Measurements from ENCODE around the gene TMEM116. TPM values are rescaled to one million over a fixed set of nuclear protein-coding genes. Genes with fewer than 3 reads are reported as not detected.

TMEM116 gene
- total and polyA plus RNA-seq, 7 donors, result 3.0 to 16.6 (median 7.5) TPM

DNA sequence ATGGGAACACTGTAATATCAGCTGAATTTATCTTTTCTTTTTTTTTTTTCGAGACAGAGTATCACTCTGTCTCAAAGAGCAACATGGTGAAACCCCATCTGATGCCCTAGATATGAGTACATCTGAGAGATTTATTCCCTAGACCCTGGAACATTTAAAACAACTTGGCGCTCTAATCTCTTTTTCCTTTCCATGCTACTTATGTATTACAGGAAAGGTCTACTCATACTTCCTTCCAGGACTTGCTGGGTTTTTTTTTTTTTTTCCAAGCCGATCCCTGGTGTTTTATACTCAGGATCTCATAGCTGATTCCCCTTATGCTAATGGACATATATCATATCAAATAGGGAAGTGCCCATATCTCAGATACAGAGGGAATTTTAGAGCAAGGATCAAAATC lies 87.8 kb downstream of the TMEM116 start:
- DNase-seq, result no peak
- TF ChIP-seq POLR2AphosphoS5 (IDR thresholded peaks at IDR 0.05) (no peak), POLR2A (IDR thresholded peaks at IDR 0.05) (no peak), CTCF (IDR thresholded peaks at IDR 0.05) (no peak), EP300 (IDR thresholded peaks at IDR 0.05) (no peak)
- H3K36me3 ChIP-seq, result no peaks in the 10 kb centered on the region
- WGBS, 2 donors, result 85 to 95% methylated on average over 3 of the region's 3 CpGs
- no peaks in the 10 kb centered on the region for H3K9me3 ChIP-seq
- no peaks in the 10 kb centered on the region for H3K27me3 ChIP-seq
- H3K4me3 ChIP-seq, result no peak overlapping the region
- no peak overlapping the region for H3K27ac ChIP-seq
- intact Hi-C loops (cut with DNase I), result no loop called here
- no peaks in the 10 kb centered on the region for H3K4me1 ChIP-seq

GRCh38 chr12:111907740-111908139 lies 105.2 kb downstream of the TMEM116 start:
- 97 to 98% methylated on average over 1 of the region's 1 CpG for WGBS, 2 donors
- no peaks in the 10 kb centered on the region for H3K27me3 ChIP-seq
- H3K4me3 ChIP-seq, result no peak overlapping the region
- no peak overlapping the region for H3K27ac ChIP-seq
- no peaks in the 10 kb centered on the region for H3K4me1 ChIP-seq
- intact Hi-C loops (cut with DNase I), result no loop called here
- no peak for DNase-seq
- H3K36me3 ChIP-seq, result no peaks in the 10 kb centered on the region
- no peaks in the 10 kb centered on the region for H3K9me3 ChIP-seq
- TF ChIP-seq POLR2A (IDR thresholded peaks at IDR 0.05) (no peak), POLR2AphosphoS5 (IDR thresholded peaks at IDR 0.05) (no peak), EP300 (IDR thresholded peaks at IDR 0.05) (no peak), CTCF (IDR thresholded peaks at IDR 0.05) (no peak)

DNA sequence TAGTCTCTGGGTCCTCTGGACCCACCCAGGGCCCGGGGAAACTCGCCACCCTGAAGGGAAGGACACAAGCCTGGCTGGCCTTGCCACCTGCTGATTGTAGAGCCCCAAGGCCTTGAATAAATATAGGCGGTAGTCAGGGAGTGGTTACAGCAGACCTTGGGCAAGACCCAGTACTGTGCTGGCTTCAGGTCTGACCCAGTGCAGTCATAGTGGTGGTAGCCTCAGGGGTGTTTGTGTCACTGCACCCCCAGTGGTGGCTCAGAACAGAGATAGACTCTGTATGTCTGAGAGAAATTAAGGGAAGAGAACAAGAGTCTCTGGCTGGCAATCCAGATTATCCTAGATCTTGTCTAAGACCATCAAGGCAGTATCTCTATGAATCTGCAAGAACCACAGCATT lies 107.5 kb downstream of the TMEM116 start:
- H3K9me3 ChIP-seq, result no peaks in the 10 kb centered on the region
- TF ChIP-seq POLR2A (IDR thresholded peaks at IDR 0.05), result no peak
- TF ChIP-seq CTCF (IDR thresholded peaks at IDR 0.05), result no peak
- TF ChIP-seq EP300 (IDR thresholded peaks at IDR 0.05), result no peak
- no peak for TF ChIP-seq POLR2AphosphoS5 (IDR thresholded peaks at IDR 0.05)
- H3K4me1 ChIP-seq, result no peaks in the 10 kb centered on the region
- no peak overlapping the region for H3K4me3 ChIP-seq
- no peaks in the 10 kb centered on the region for H3K36me3 ChIP-seq
- DNase-seq, result no peak
- 96 to 97% methylated on average over 3 of the region's 3 CpGs for WGBS, 2 donors
- H3K27me3 ChIP-seq, result no peaks in the 10 kb centered on the region
- intact Hi-C loops (cut with DNase I), result no loop called here
- H3K27ac ChIP-seq, result no peak overlapping the region

DNA sequence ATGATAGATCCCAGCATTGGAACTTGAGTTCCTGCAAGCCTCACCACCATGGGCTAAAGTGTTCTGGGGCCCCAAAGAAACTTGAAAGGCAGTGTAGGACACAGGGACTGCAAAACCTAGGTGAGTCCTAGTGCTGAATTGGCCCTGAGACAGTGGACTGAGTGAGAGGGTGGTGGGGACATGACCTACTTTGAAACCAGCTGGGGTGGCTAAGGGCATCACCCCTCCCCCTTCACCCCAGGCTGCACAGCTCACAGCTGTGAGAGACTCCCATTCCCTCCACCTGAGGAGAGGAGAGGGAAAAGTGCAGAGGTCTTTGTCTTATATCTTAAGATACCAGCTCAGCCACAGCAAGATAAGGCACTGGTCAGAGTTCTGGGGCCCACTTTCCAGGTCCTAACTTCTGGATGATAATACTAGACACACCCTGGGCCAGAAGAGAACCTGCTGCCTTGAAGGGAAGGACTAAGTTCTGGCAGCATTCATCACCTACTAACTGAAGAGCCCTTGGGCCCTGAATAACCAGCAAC lies 108.5 kb downstream of the TMEM116 start:
- H3K4me3 ChIP-seq, result no peak overlapping the region
- H3K36me3 ChIP-seq, result no peaks in the 10 kb centered on the region
- no peak for DNase-seq
- H3K27me3 ChIP-seq, result no peaks in the 10 kb centered on the region
- no peaks in the 10 kb centered on the region for H3K9me3 ChIP-seq
- TF ChIP-seq POLR2A (IDR thresholded peaks at IDR 0.05) (no peak), EP300 (IDR thresholded peaks at IDR 0.05) (no peak), POLR2AphosphoS5 (IDR thresholded peaks at IDR 0.05) (no peak), CTCF (IDR thresholded peaks at IDR 0.05) (no peak)
- no peaks in the 10 kb centered on the region for H3K4me1 ChIP-seq
- H3K27ac ChIP-seq, result no peak overlapping the region
- intact Hi-C loops (cut with DNase I), result no loop called here

DNA sequence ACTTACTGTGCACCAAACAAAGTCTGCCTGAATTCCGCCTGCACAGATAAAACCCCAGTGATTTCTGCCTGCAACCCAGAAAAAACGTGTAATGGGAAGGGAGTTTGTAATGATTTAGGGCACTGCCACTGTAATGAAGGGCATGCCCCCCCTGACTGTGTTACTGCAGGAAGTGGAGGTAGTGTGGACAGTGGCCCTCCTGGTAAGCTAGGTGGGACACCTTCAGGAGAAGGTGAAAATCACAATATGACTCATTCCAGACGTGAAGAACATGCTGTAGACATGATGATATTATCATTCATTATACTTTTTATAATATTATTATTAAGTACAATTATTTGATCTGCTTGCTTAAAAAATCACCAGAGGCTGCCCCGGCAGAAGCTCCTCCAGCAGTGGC lies 111.8 kb downstream of the TMEM116 start:
- no peaks in the 10 kb centered on the region for H3K27me3 ChIP-seq
- no peak overlapping the region for H3K27ac ChIP-seq
- H3K9me3 ChIP-seq, result no peaks in the 10 kb centered on the region
- no peak overlapping the region for H3K4me3 ChIP-seq
- 74 to 77% methylated on average over 4 of the region's 4 CpGs for WGBS, 2 donors
- TF ChIP-seq POLR2A (IDR thresholded peaks at IDR 0.05), result no peak
- no peak for TF ChIP-seq EP300 (IDR thresholded peaks at IDR 0.05)
- no peak for TF ChIP-seq CTCF (IDR thresholded peaks at IDR 0.05)
- no peak for TF ChIP-seq POLR2AphosphoS5 (IDR thresholded peaks at IDR 0.05)
- intact Hi-C loops (cut with DNase I), result no loop called here
- no peaks in the 10 kb centered on the region for H3K4me1 ChIP-seq
- no peak for DNase-seq
- peaks cover 0 to 7% (median 3%) of the 10 kb centered on the region in 4 donors for H3K36me3 ChIP-seq

Data from sigmoid colon (tissue), 7 donors.